HuH-7.5 (cell line): ENCODE data around the gene GEN1.

ENCODE experiments used
- DNase-seq: peaks from one replicate; pipeline ENCODE4 v3.0.0; 2011; ENCODE audit warnings: low spot score

Gene GEN1, protein sequence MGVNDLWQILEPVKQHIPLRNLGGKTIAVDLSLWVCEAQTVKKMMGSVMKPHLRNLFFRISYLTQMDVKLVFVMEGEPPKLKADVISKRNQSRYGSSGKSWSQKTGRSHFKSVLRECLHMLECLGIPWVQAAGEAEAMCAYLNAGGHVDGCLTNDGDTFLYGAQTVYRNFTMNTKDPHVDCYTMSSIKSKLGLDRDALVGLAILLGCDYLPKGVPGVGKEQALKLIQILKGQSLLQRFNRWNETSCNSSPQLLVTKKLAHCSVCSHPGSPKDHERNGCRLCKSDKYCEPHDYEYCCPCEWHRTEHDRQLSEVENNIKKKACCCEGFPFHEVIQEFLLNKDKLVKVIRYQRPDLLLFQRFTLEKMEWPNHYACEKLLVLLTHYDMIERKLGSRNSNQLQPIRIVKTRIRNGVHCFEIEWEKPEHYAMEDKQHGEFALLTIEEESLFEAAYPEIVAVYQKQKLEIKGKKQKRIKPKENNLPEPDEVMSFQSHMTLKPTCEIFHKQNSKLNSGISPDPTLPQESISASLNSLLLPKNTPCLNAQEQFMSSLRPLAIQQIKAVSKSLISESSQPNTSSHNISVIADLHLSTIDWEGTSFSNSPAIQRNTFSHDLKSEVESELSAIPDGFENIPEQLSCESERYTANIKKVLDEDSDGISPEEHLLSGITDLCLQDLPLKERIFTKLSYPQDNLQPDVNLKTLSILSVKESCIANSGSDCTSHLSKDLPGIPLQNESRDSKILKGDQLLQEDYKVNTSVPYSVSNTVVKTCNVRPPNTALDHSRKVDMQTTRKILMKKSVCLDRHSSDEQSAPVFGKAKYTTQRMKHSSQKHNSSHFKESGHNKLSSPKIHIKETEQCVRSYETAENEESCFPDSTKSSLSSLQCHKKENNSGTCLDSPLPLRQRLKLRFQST

DNA sequence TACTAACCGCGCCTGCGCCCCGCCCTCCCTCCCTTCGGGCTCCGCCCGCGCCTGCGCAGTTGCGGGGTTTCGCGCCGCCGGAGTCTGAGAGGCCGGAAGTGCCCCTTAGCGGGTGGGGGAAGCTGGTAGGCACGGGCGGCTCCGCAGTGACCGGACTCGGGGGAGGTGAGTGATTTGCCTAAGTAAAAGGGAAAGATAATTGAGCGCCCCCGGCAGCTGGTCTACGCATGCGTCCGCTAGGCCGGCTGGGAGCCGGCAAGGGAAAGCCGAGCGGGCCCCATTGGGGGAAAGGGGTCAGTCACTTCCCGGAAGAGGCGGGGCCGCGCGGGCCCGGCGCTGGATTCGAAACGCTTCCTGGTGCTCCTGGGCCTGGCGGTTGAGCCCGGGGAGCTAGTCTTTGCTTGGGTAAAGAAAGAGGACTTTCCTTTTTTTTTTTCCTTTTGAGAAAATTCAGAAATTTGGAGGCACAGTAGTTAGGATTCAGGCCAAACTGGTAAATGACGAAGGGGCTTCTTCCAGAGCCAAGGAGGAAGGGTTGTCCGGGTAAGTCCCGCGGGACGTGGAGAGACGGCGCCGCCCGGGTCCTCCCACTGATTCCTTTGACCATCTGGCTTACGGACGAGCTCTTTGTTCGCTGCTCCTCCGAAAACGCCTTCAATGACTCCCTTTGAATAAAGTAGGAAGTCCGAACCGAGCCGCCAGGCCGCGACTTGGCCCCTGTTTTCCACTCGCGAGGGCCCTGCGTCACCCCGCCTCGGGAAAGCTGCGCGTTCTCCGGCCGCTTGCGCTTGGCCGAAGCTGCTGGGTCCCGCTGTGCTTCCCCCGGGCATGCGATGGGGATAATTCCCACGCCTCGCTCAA, at the start of gene GEN1, which contains the start of gene SMC6:
TSS of gene GEN1 (plus strand) at position 336 of the 861 bp plus-strand sequence. CDS start 5,806 bp downstream, outside the sequence.
TSS of gene SMC6 (minus strand) at position 8 of the 861 bp plus-strand sequence. CDS start 7,864 bp downstream, outside the sequence.
- peak; percentile 73 for DNase-seq

GRCh38 chr2:17706845-17707244, 47.1 kb upstream of the GEN1 start:
- no peak for DNase-seq

- no peak for DNase-seq
Measured at GRCh38 chr2:17708501-17708900, 45.4 kb upstream of the GEN1 start.

DNA sequence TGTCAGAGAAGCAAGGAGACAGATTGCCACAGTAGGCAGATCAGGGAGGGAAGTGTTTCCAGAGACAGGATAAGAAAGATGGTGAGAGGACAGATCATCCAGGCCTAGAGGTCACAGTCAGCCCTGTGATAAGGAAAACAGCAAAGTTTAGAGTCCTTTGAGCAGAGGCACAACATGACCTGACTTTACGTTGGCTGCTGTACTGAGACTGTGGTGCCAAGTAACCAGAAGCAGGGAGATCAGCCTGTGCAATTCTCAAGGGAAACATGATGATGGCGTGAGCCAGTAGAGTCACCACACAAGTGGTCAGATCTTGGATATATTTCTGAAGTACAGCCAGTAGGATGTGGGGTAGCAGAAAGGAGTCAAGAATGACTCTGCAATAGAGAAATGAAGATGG, 44.0 kb upstream of the GEN1 start:
- no peak for DNase-seq

DNA sequence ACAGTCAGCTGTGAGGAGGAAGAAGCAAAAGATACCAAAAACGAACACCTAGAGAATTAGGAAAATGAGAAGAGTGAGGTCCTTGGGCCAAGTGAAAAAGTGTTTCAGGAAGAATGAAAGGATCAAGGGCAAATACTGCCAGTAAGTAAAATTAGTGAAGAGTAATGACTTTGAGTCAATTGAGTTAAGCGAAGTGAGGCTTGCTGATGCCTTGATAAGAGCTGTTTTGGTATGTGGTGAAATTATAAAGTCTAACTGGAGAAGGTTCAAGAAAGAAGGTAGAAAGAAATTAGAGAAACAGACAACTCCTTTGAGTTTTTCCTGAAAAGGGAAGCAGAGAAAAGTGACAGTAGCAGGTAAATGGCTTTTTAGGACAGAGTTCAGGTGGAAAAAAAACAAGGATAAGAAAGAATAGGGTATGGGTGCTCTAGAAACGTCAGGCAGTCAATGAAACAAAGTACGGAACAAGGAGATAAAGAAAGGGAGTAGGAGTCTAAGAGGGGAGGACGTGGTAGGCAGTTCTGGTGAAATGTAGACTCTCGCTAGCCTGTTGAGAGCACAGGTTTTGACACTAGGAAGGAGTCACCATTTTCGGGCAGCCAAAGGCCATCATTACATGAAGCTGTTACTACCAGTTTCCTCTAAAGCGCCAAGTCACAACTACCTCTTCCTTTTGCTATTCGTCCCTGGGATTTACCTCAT, 43.2 kb upstream of the GEN1 start:
- DNase-seq: no peak

DNA sequence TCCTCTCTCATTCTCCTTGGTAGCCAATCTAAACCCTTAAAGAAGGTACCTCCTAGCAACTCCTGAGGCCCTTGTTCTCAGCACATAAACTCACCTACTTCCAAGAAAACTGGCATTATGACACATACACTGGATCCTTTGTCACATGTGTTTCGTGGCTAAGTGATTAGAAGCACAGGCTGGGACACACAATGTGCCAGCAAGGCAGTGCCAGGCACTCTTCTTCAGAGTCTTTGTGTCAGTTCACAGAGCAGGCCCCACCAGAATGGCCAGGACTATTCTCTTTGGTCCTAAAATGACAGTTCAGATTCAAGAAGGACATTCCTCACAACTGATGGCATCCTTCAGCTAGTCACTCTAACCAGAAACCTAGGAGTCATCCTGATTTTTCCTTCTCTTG, 40.6 kb upstream of the GEN1 start:
- DNase-seq: no peak

- DNase-seq: no peak
Measured at GRCh38 chr2:17717666-17718065, 36.3 kb upstream of the GEN1 start.

- no peak for DNase-seq
Measured at GRCh38 chr2:17718689-17719088, 35.2 kb upstream of the GEN1 start.

DNA sequence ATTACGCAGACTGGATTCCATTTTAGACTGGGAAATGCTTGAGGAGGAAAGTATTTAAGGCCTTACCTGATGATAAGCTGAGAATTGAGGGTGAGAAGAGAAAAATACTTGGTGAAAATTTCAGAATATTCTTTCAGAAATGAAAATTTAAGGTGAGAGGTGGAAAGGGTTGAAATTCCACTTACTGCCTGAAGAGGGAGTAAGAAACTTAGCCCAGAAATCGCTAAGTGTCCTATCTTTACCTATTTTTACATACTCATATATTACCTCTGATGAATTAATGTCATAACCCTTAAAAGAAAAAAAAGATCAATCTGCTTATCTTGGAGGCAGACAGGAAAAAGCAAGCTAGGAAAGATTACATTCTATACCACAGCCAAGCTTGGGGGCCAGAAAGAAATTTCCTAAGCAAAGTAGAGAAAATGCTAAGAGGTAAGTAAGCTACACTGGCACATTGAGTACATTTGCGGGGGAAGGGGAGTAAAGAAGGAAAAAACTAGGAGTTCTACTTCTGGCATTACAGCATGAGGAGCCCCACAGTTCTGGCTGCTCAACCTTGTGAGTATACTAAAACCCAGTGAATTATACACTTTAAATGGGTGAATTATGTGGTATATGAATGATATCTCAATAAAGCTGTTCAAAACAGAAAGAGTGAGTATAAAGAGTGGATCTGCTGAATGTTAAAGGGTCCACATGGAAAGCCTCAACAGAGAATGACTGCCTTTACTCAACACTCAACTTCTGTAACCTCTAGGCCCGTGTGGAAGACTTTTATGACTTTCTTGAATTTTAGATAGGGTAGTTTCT, 34.2 kb upstream of the GEN1 start:
- peak; percentile 10 for DNase-seq

DNA sequence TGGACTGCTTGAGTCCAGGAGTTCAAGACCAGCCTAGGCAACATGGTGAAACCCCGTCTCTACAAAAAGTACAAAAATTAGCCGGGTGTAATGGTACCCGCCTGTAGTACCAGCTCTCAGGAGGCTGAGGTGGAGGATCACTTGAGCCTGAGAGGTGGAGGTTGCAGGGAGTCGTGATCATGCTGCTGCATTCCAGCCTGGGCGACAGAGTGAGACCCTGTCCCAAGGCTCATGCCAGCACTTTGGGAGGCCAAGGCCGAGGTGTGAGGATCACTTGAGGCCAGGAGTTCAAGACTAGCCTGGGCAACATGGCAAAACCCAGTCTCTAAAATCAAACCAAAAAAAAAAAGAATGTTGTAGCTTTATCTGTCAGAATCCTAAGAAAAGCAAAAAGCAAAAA, 25.7 kb upstream of the GEN1 start:
- DNase-seq: no peak

DNA sequence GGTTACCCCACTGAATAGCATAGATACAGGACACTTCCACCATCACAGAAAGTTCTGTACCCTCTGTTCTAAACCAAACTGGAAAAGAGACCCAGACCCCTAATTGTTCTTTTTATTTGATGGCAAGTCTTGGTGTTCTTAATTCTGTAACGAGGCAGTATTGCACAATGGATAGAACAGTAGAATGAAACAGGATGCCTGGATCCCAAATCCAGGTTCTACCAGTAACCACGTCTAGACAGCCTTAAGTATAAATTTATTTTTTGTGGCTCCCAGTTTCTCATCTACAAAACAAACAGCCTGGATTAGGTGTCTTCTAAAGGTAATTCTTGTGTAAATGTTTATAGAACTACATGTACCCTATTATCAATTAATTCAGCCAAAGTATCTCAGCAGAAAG, 24.1 kb upstream of the GEN1 start:
- no peak for DNase-seq

- no peak for DNase-seq
Measured at GRCh38 chr2:17733599-17733998, 20.3 kb upstream of the GEN1 start.

DNA sequence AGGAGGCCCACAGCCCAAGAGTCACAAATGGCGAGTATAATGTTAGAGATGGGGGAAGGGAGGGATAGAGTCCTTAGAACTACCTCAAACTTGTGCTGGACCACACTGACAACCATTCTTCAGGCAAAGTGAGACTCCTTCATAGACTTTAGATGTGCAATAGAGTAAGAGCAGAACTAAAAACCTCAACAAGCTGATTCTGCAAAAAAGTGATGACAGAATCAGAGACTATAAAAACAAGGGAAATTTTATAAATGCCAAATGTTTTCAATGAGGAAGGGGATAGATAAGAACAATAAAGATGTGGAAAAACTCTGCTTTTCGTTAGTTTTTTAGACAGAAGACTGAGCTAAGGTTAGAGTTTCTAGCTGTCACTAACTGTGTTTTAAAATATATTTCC, 18.1 kb upstream of the GEN1 start:
- no peak for DNase-seq

- DNase-seq: no peak
Measured at GRCh38 chr2:17736989-17737388, 16.9 kb upstream of the GEN1 start.

DNA sequence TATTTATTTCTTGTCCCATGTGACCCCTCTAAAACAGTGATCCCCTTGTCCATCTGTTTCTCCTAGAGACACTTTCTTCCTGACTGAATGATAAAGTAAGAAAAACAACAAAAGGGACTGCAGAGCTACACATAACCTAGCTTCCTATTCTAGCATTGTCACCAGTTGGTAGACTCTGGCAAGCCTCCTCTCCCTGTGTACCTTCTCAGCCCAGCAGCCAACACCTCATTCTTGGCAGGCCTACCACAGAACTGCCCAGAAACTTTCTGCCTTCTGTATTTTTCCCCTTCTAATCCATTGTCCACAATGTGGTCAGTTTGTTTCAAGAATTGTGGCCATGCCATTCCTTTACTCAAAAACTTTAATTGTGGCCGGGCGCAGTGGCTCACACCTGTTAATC, 13.7 kb upstream of the GEN1 start:
- DNase-seq: no peak

DNA sequence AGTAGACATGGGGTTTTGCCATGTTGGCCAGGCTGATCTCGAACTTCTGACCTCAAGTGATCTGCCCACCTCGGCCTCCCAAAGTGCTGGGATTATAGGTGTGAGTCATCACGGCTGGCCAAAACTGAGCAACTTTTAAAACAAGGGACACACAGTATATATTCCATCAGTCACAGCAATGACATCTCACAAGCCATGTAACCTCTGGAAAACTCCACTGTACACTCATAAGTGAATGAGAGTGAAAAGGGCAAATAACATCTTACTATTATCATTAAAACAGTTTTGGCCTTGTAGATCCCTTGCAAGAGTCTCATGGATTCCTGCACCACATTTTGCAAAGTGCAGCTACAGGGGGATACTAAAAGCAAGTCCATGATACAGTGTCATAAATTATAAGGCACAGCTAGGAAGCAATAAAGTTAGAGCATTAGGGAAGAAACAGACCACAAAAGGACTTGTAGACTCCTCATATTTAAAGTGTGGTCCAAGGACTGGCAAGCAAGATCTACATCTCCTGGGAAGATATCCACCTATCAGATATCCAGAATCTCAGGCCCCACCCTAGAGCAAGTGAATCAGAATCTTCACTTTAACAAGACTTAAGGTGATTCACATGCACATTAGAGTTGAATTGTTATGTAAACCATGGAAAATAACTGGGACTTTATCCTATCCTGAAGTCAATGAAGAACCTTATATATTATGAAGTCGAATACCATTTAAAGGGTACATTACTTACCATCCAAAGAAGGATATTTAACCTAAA, 6.1 kb upstream of the GEN1 start:
- DNase-seq: no peak

- DNase-seq: no peak
Measured at GRCh38 chr2:17748745-17749144, 5.2 kb upstream of the GEN1 start.

DNA sequence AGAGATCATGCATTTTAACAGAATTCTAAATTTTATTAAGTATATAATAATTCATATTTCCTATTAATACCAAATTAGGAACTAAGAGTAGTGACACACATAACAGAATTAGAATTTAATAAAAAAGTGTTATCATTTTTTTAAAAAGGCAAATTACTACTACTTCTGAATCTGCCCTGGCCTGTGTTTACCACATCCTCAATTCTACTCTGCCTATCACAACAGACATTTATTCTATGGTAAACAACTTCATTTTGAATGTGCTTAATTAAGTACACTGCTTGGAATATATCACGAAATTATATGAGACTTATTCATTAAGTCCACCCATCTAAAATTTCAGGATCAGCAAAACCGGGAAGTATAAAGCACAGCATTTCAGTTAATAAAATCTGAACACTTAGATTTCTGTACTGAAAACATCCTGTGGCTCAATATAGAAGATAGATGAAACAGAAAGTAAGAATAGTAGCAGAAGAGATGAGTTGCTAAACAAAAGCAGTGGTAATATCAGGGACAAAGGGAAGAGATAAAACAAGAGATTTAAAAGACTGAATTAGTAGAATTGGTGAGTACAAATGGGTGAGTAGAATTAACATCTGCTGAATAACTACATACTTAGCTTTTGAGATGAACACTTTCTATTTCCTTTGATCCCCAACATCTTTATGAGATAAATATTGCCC, 4.0 kb upstream of the GEN1 start:
- DNase-seq: no peak

DNA sequence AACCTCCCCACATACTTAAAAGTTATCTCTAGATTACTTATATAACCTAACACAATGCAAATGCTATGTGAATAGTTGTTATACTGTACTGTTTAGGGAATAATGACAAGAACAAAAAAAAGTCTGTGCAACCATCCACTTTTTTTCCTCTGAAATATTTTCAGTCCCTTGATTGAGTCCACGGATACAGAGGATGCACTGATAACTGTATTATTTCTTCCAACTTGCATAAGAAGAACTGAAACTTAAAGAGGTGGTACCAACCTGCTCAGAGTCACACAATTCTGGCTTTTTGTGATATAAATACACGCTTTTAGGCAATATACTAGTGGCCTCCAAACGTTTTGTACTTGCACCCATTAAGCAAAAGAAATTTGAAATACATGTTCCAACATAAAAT, 1.7 kb upstream of the GEN1 start:
- no peak for DNase-seq
